Kidney (tissue), 14 donors: ENCODE measurements around the gene ARFGAP3. TPM values are rescaled to one million over a fixed set of nuclear protein-coding genes. Genes with fewer than 3 reads are reported as not detected.

Experiments
- DNase-seq, 5 donors: peaks; one replicate each; pipeline ENCODE4 v3.0.0-alpha.2; 2013 to 2020
- FAIRE-seq: peaks from 2 replicates; lab custom pipeline; 2012; peaks lifted over from hg19 to GRCh38; lab: Jason Lieb, UNC
- H3K27ac ChIP-seq, 2 donors: one replicate each; pipeline ENCODE4 v1.7.0; 2013; ENCODE audit warnings: low read depth in 2 of 2, low read length in 2 of 2, inconsistent platforms in 1 of 2
- H3K27me3 ChIP-seq: one replicate; pipeline ENCODE4 v1.7.1; 2013; ENCODE audit warnings: low read length, inconsistent platforms; ENCODE audit not compliant: control insufficient read depth, insufficient read depth
- H3K36me3 ChIP-seq, 3 donors: one replicate each; pipeline versions ENCODE4 v1.7.0 to v1.7.1; 2013; ENCODE audit warnings: low read length in 3 of 3, control low read depth in 1 of 3, inconsistent platforms in 1 of 3; ENCODE audit not compliant: insufficient read depth in 3 of 3, control insufficient read depth in 2 of 3
- H3K4me1 ChIP-seq, 3 donors: one replicate each; pipeline versions ENCODE4 v1.7.0 to v1.7.1; 2013; ENCODE audit warnings: low read length in 3 of 3, inconsistent platforms in 1 of 3, low read depth in 1 of 3; ENCODE audit not compliant: control insufficient read depth in 2 of 3, insufficient read depth in 2 of 3
- H3K4me3 ChIP-seq, 3 donors: one replicate each; pipeline versions ENCODE4 v1.7.0 to v1.8.1; 2013; ENCODE audit warnings: low read length in 3 of 3, control low read depth in 1 of 3, inconsistent platforms in 1 of 3
- H3K9ac ChIP-seq, 3 donors: one replicate each; pipeline versions ENCODE4 v1.7.0 to v1.7.1; 2013; ENCODE audit warnings: low read length in 3 of 3, control low read depth in 1 of 3, inconsistent platforms in 1 of 3
- H3K9me3 ChIP-seq, 3 donors: one replicate each; pipeline versions ENCODE4 v1.7.0 to v1.7.1; 2013; ENCODE audit warnings: low read length in 3 of 3, control low read depth in 1 of 3, inconsistent platforms in 1 of 3; ENCODE audit not compliant: control insufficient read depth in 2 of 3, insufficient read depth in 1 of 3
- intact Hi-C: fragments of 100-400 bp; cut with DNase I; formaldehyde crosslinking; loops from one replicate; pipeline ENCODE4 v1.11.1; 2022
- polyA plus RNA-seq: library from polyadenylated mRNA; stranded (reverse); fragments of 350-450 nt; fragmentation: Illumina TruSeq; extraction: RNeasy Lipid Tissue Mini Kit (QIAGEN cat#74804); gene quantifications from one replicate; pipeline ENCODE4 v1.2.3, GENCODE V29; 2014; ENCODE audit warnings: low read depth, low replicate concordance; ENCODE audit not compliant: insufficient read depth
- total RNA-seq: library from RNA; stranded (reverse); fragmentation: NEBNext Ultra II Directional; extraction: Animal tissue kit (Norgen Biotek cat#: 25700); gene quantifications from one replicate; pipeline ENCODE4 v1.2.1, GENCODE V29; 2021
- TF ChIP-seq, protein P1 (sequence below): IDR thresholded peaks from 3 replicates; pipeline ENCODE4 v1.5.1; 2012; ENCODE audit warnings: mild to moderate bottlenecking, moderate library complexity, borderline replicate concordance; ENCODE audit not compliant: insufficient read depth; ENCODE audit errors: extremely low read depth
- donor health status: control.
- donor health status: control.
- donor health status: control.
- donor health status: control.
- donor health status: control.
- donor health status: DM: yes; HTN: yes; CAD: no.
- donor health status: Normal renal cell carcinoma (clear cell type).

Gene ARFGAP3
- total and polyA plus RNA-seq, 2 donors from 2014 or later = 29.9 to 97.3 TPM

DNA sequence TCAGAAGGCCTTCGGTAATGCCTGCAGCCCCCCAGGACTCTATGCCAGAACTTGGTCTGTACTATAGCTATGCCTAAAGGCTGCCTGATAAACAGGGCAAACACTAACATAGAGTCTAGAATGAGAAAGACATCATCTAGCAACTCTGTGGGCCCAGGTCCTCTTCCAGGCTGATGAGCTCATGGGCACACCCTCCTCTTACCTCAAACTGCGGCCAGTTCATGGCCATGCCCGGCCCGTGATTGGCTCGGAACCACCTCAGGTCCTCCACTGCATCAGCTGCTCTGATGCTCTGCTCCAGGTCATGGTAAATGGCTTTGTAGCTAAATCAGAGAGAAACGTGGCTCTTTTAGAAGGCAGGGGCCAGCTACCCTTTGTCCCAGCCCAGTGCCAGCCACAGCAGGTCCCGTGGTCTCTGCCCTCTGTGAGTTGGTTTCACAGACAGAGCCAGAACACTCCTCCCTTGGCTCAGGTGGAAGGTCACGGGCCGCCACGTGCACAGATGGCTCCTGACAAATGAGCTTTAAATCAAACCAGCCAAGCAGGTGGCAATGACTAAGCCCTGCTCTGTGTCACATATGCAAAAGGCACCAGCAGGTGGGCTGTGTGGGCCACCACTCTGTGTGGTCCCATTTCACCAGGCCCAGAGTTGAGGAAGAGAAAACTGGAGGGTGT lies 25.0 kb upstream of the ARFGAP3 start:
- DNase-seq (peak in 1 of 5 donors; percentile 22), FAIRE-seq (no peak)
- Histone ChIP-seq H3K9me3 (no peaks in the 10 kb centered on the region), H3K27ac (peak overlapping the region; percentile 40 to 65), H3K27me3 (no peaks in the 10 kb centered on the region), H3K4me3 (no peak overlapping the region), H3K36me3 (peaks cover 0 to 56% (median 18%) of the 10 kb centered on the region in 3 donors), H3K4me1 (peaks cover 0 to 8% (median 8%) of the 10 kb centered on the region in 3 donors), H3K9ac (peak overlapping the region in 1 of 3 donors; percentile 27)
- TF ChIP-seq, protein P1, sequence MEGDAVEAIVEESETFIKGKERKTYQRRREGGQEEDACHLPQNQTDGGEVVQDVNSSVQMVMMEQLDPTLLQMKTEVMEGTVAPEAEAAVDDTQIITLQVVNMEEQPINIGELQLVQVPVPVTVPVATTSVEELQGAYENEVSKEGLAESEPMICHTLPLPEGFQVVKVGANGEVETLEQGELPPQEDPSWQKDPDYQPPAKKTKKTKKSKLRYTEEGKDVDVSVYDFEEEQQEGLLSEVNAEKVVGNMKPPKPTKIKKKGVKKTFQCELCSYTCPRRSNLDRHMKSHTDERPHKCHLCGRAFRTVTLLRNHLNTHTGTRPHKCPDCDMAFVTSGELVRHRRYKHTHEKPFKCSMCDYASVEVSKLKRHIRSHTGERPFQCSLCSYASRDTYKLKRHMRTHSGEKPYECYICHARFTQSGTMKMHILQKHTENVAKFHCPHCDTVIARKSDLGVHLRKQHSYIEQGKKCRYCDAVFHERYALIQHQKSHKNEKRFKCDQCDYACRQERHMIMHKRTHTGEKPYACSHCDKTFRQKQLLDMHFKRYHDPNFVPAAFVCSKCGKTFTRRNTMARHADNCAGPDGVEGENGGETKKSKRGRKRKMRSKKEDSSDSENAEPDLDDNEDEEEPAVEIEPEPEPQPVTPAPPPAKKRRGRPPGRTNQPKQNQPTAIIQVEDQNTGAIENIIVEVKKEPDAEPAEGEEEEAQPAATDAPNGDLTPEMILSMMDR = no peak
- intact Hi-C loops = no loop called here

- peak overlapping the region in 1 of 3 donors; percentile 27 for H3K9ac ChIP-seq
- intact Hi-C loops = no loop called here
Observed at GRCh38 chr22:42881298-42881697, 24.2 kb upstream of the ARFGAP3 start.

GRCh38 chr22:42880815-42881214 lies 23.7 kb upstream of the ARFGAP3 start:
- no peaks in the 10 kb centered on the region for H3K9me3 ChIP-seq
- intact Hi-C loops = no loop called here

More at GRCh38 chr22:42881298-42881697, 24.2 kb upstream of the ARFGAP3 start:
- H3K4me1 ChIP-seq = peaks cover 0 to 8% (median 8%) of the 10 kb centered on the region in 3 donors
- no peaks in the 10 kb centered on the region for H3K9me3 ChIP-seq
- H3K27me3 ChIP-seq = no peaks in the 10 kb centered on the region
- peaks cover 0 to 62% (median 26%) of the 10 kb centered on the region in 3 donors for H3K36me3 ChIP-seq
- no peak overlapping the region for H3K4me3 ChIP-seq
- TF ChIP-seq, protein P1 = no peak
- DNase-seq (no peak), FAIRE-seq (no peak)
- H3K27ac ChIP-seq = peak overlapping the region; percentile 40 to 65

More at GRCh38 chr22:42880815-42881214, 23.7 kb upstream of the ARFGAP3 start:
- H3K9ac ChIP-seq = no peak overlapping the region
- peaks cover 0 to 8% (median 8%) of the 10 kb centered on the region in 3 donors for H3K4me1 ChIP-seq
- FAIRE-seq (no peak), DNase-seq (no peak)
- H3K36me3 ChIP-seq = peaks cover 0 to 63% (median 31%) of the 10 kb centered on the region in 3 donors
- H3K4me3 ChIP-seq = no peak overlapping the region
- H3K27ac ChIP-seq = peak overlapping the region in 1 of 2 donors; percentile 40
- no peaks in the 10 kb centered on the region for H3K27me3 ChIP-seq
- TF ChIP-seq, protein P1 = no peak
